Mesothelial cell of epicardium (in vitro differentiated cells): ENCODE data around the gene CHST11. TPM values are rescaled to one million over a fixed set of nuclear protein-coding genes. Genes with fewer than 3 reads are reported as not detected.

Experiments
- DNase-seq, 2 experiments: peaks; one replicate each; pipeline ENCODE4 v3.0.0; 2021; ENCODE audit warnings: low spot score in 2 of 2; ENCODE audit not compliant: unreplicated experiment in 2 of 2
- H3K27ac Mint-ChIP-seq: 2 replicates; pipeline ENCODE4 v1.8.0; 2021; ENCODE audit warnings: mixed read lengths
- H3K27me3 Mint-ChIP-seq: 2 replicates; pipeline ENCODE4 v1.8.0; 2021; ENCODE audit warnings: low read depth, mixed read lengths
- H3K36me3 Mint-ChIP-seq: 2 replicates; pipeline ENCODE4 v1.8.0; 2021; ENCODE audit warnings: mixed read lengths
- H3K4me1 Mint-ChIP-seq: 2 replicates; pipeline ENCODE4 v1.8.0; 2021; ENCODE audit warnings: mixed read lengths
- H3K4me3 Mint-ChIP-seq: 2 replicates; pipeline ENCODE4 v1.8.0; 2021; ENCODE audit warnings: mild to moderate bottlenecking, moderate library complexity, mixed read lengths
- H3K9me3 Mint-ChIP-seq: 2 replicates; pipeline ENCODE4 v1.8.0; 2021; ENCODE audit warnings: mixed read lengths
- CTCF ChIP-seq: fragments of 200-600 bp; sonication (generic); IDR thresholded peaks from one replicate; pipeline ENCODE4 v1.5.0; 2021; ENCODE audit warnings: antibody characterized with exemption; ENCODE audit not compliant: unreplicated experiment
- total RNA-seq: library from RNA; stranded (reverse); gene quantifications from 3 replicates; pipeline ENCODE4 v1.2.1, GENCODE V29; 2021

The CHST11 gene
- total RNA-seq, 1 donor from 2014 or later: 15.0 TPM

GRCh38 chr12:104456950-104457745, 400 bp downstream of the CHST11 start:
- Mint-ChIP-seq H3K4me1 (peaks cover 16% of the 10 kb centered on the region), H3K27me3 (peaks cover 56% of the 10 kb centered on the region), H3K27ac (peak overlapping the region; percentile 91), H3K36me3 (no peaks in the 10 kb centered on the region), H3K4me3 (peak overlapping the region; percentile 95), H3K9me3 (no peaks in the 10 kb centered on the region)
- DNase-seq: peak; percentile 27 to 67
- TF ChIP-seq CTCF: peak; percentile 31

- no peak for TF ChIP-seq CTCF
- Mint-ChIP-seq H3K4me3 (peak overlapping the region; percentile 95), H3K27me3 (peaks cover 52% of the 10 kb centered on the region), H3K9me3 (no peaks in the 10 kb centered on the region), H3K27ac (peak overlapping the region; percentile 87), H3K36me3 (no peaks in the 10 kb centered on the region), H3K4me1 (peaks cover 18% of the 10 kb centered on the region)
- DNase-seq: peak in 1 of 2 experiments; percentile 59
Observed at GRCh38 chr12:104457746-104458693, 1.3 kb downstream of the CHST11 start.

GRCh38 chr12:104458694-104459367, 2.1 kb downstream of the CHST11 start:
- peak overlapping the region; percentile 95 for H3K4me3 Mint-ChIP-seq
- no peaks in the 10 kb centered on the region for H3K9me3 Mint-ChIP-seq
- H3K36me3 Mint-ChIP-seq: no peaks in the 10 kb centered on the region
- H3K27ac Mint-ChIP-seq: peak overlapping the region; percentile 43
- no peak for TF ChIP-seq CTCF
- no peak for DNase-seq
- peaks cover 44% of the 10 kb centered on the region for H3K27me3 Mint-ChIP-seq
- peaks cover 18% of the 10 kb centered on the region for H3K4me1 Mint-ChIP-seq

GRCh38 chr12:104459368-104459909, 2.7 kb downstream of the CHST11 start:
- Mint-ChIP-seq H3K4me3 (peak overlapping the region; percentile 95), H3K4me1 (peaks cover 18% of the 10 kb centered on the region), H3K9me3 (no peaks in the 10 kb centered on the region), H3K36me3 (no peaks in the 10 kb centered on the region), H3K27me3 (peaks cover 41% of the 10 kb centered on the region), H3K27ac (peak overlapping the region; percentile 43)
- no peak for DNase-seq
- no peak for TF ChIP-seq CTCF
